ENCODE data around the gene LCOR.

Gene LCOR

GRCh38 chr10:96975136-96975535 lies 143.0 kb downstream of the LCOR start:
- Histone ChIP-seq H3K27ac (ENCODE audit: insufficient read depth, low read length, poor library complexity, severe bottlenecking) (no peak overlapping the region), H3K9me3 (ENCODE audit: control insufficient read depth, low read length) (no peaks in the 10 kb centered on the region), H3K4me3 (ENCODE audit: insufficient read depth, low read depth, low read length, poor library complexity, severe bottlenecking) (no peak overlapping the region), H3K4me1 (ENCODE audit: control insufficient read depth, insufficient read depth, low read length, poor library complexity, severe bottlenecking) (no peaks in the 10 kb centered on the region), H3K36me3 (ENCODE audit: control insufficient read depth, insufficient read depth, low read length) (no peaks in the 10 kb centered on the region), H3K27me3 (replicated peaks; ENCODE audit: control insufficient read depth, insufficient read depth, low read length, poor library complexity, severe bottlenecking) (no peaks in the 10 kb centered on the region)
- DNase-seq = no peak

GRCh38 chr10:96978621-96979154 lies 146.6 kb downstream of the LCOR start:
- Histone ChIP-seq H3K36me3 (ENCODE audit: control insufficient read depth, insufficient read depth, low read length) (peaks cover 12% of the 10 kb centered on the region), H3K4me1 (ENCODE audit: control insufficient read depth, insufficient read depth, low read length, poor library complexity, severe bottlenecking) (no peaks in the 10 kb centered on the region), H3K9me3 (ENCODE audit: control insufficient read depth, low read length) (no peaks in the 10 kb centered on the region), H3K27ac (ENCODE audit: insufficient read depth, low read length, poor library complexity, severe bottlenecking) (no peak overlapping the region), H3K4me3 (ENCODE audit: insufficient read depth, low read depth, low read length, poor library complexity, severe bottlenecking) (no peak overlapping the region), H3K27me3 (replicated peaks; ENCODE audit: control insufficient read depth, insufficient read depth, low read length, poor library complexity, severe bottlenecking) (no peaks in the 10 kb centered on the region)
- no peak for DNase-seq

- H3K36me3 ChIP-seq (ENCODE audit: control insufficient read depth, insufficient read depth, low read length) = peaks cover 12% of the 10 kb centered on the region
- no peak overlapping the region for H3K4me3 ChIP-seq (ENCODE audit: insufficient read depth, low read depth, low read length, poor library complexity, severe bottlenecking)
- H3K27me3 ChIP-seq (replicated peaks; ENCODE audit: control insufficient read depth, insufficient read depth, low read length, poor library complexity, severe bottlenecking) = no peaks in the 10 kb centered on the region
- DNase-seq = no peak
- no peak overlapping the region for H3K27ac ChIP-seq (ENCODE audit: insufficient read depth, low read length, poor library complexity, severe bottlenecking)
- no peaks in the 10 kb centered on the region for H3K9me3 ChIP-seq (ENCODE audit: control insufficient read depth, low read length)
- no peaks in the 10 kb centered on the region for H3K4me1 ChIP-seq (ENCODE audit: control insufficient read depth, insufficient read depth, low read length, poor library complexity, severe bottlenecking)
These were observed 150.2 kb downstream of the LCOR start for GRCh38 chr10:96982149-96982930.

- DNase-seq = no peak
- Histone ChIP-seq H3K27ac (ENCODE audit: insufficient read depth, low read length, poor library complexity, severe bottlenecking) (no peak overlapping the region), H3K4me3 (ENCODE audit: insufficient read depth, low read depth, low read length, poor library complexity, severe bottlenecking) (no peak overlapping the region), H3K4me1 (ENCODE audit: control insufficient read depth, insufficient read depth, low read length, poor library complexity, severe bottlenecking) (no peaks in the 10 kb centered on the region), H3K36me3 (ENCODE audit: control insufficient read depth, insufficient read depth, low read length) (peaks cover 12% of the 10 kb centered on the region), H3K9me3 (ENCODE audit: control insufficient read depth, low read length) (no peaks in the 10 kb centered on the region), H3K27me3 (replicated peaks; ENCODE audit: control insufficient read depth, insufficient read depth, low read length, poor library complexity, severe bottlenecking) (no peaks in the 10 kb centered on the region)
These were observed 152.5 kb downstream of the LCOR start for GRCh38 chr10:96984541-96985131.

GRCh38 chr10:96986200-96986856 lies 154.2 kb downstream of the LCOR start:
- Histone ChIP-seq H3K4me3 (ENCODE audit: insufficient read depth, low read depth, low read length, poor library complexity, severe bottlenecking) (no peak overlapping the region), H3K27ac (ENCODE audit: insufficient read depth, low read length, poor library complexity, severe bottlenecking) (no peak overlapping the region), H3K36me3 (ENCODE audit: control insufficient read depth, insufficient read depth, low read length) (peaks cover 5% of the 10 kb centered on the region), H3K27me3 (replicated peaks; ENCODE audit: control insufficient read depth, insufficient read depth, low read length, poor library complexity, severe bottlenecking) (no peaks in the 10 kb centered on the region), H3K4me1 (ENCODE audit: control insufficient read depth, insufficient read depth, low read length, poor library complexity, severe bottlenecking) (no peaks in the 10 kb centered on the region), H3K9me3 (ENCODE audit: control insufficient read depth, low read length) (no peaks in the 10 kb centered on the region)
- DNase-seq = no peak

- DNase-seq = no peak
- Histone ChIP-seq H3K36me3 (ENCODE audit: control insufficient read depth, insufficient read depth, low read length) (no peaks in the 10 kb centered on the region), H3K4me3 (ENCODE audit: insufficient read depth, low read depth, low read length, poor library complexity, severe bottlenecking) (no peak overlapping the region), H3K27me3 (replicated peaks; ENCODE audit: control insufficient read depth, insufficient read depth, low read length, poor library complexity, severe bottlenecking) (no peaks in the 10 kb centered on the region), H3K9me3 (ENCODE audit: control insufficient read depth, low read length) (no peaks in the 10 kb centered on the region), H3K27ac (ENCODE audit: insufficient read depth, low read length, poor library complexity, severe bottlenecking) (no peak overlapping the region), H3K4me1 (ENCODE audit: control insufficient read depth, insufficient read depth, low read length, poor library complexity, severe bottlenecking) (no peaks in the 10 kb centered on the region)
These were observed 155.2 kb downstream of the LCOR start for GRCh38 chr10:96987141-96987841.

- Histone ChIP-seq H3K27me3 (replicated peaks; ENCODE audit: control insufficient read depth, insufficient read depth, low read length, poor library complexity, severe bottlenecking) (no peaks in the 10 kb centered on the region), H3K27ac (ENCODE audit: insufficient read depth, low read length, poor library complexity, severe bottlenecking) (no peak overlapping the region), H3K36me3 (ENCODE audit: control insufficient read depth, insufficient read depth, low read length) (no peaks in the 10 kb centered on the region), H3K4me3 (ENCODE audit: insufficient read depth, low read depth, low read length, poor library complexity, severe bottlenecking) (no peak overlapping the region), H3K4me1 (ENCODE audit: control insufficient read depth, insufficient read depth, low read length, poor library complexity, severe bottlenecking) (no peaks in the 10 kb centered on the region), H3K9me3 (ENCODE audit: control insufficient read depth, low read length) (no peaks in the 10 kb centered on the region)
- DNase-seq = no peak
These were observed 155.7 kb downstream of the LCOR start for GRCh38 chr10:96987842-96988175.

GRCh38 chr10:96988426-96988825 lies 156.3 kb downstream of the LCOR start:
- Histone ChIP-seq H3K9me3 (ENCODE audit: control insufficient read depth, low read length) (no peaks in the 10 kb centered on the region), H3K27ac (ENCODE audit: insufficient read depth, low read length, poor library complexity, severe bottlenecking) (no peak overlapping the region), H3K4me3 (ENCODE audit: insufficient read depth, low read depth, low read length, poor library complexity, severe bottlenecking) (no peak overlapping the region), H3K36me3 (ENCODE audit: control insufficient read depth, insufficient read depth, low read length) (no peaks in the 10 kb centered on the region), H3K27me3 (replicated peaks; ENCODE audit: control insufficient read depth, insufficient read depth, low read length, poor library complexity, severe bottlenecking) (no peaks in the 10 kb centered on the region), H3K4me1 (ENCODE audit: control insufficient read depth, insufficient read depth, low read length, poor library complexity, severe bottlenecking) (no peaks in the 10 kb centered on the region)
- no peak for DNase-seq

GRCh38 chr10:96991313-96991841 lies 159.3 kb downstream of the LCOR start:
- H3K27me3 ChIP-seq (replicated peaks; ENCODE audit: control insufficient read depth, insufficient read depth, low read length, poor library complexity, severe bottlenecking) = no peaks in the 10 kb centered on the region
- no peaks in the 10 kb centered on the region for H3K36me3 ChIP-seq (ENCODE audit: control insufficient read depth, insufficient read depth, low read length)
- no peaks in the 10 kb centered on the region for H3K4me1 ChIP-seq (ENCODE audit: control insufficient read depth, insufficient read depth, low read length, poor library complexity, severe bottlenecking)
- no peak for DNase-seq
- H3K9me3 ChIP-seq (ENCODE audit: control insufficient read depth, low read length) = no peaks in the 10 kb centered on the region
- H3K27ac ChIP-seq (ENCODE audit: insufficient read depth, low read length, poor library complexity, severe bottlenecking) = no peak overlapping the region
- no peak overlapping the region for H3K4me3 ChIP-seq (ENCODE audit: insufficient read depth, low read depth, low read length, poor library complexity, severe bottlenecking)

Data from effector memory CD4-positive, alpha-beta T cell (primary cell).